ENCODE data around the gene SUCO. TPM values are rescaled to one million over a fixed set of nuclear protein-coding genes. Genes with fewer than 3 reads are reported as not detected.
A peak's percentile ranks its signal among the peaks of the same experiment; 100 is the strongest.

SUCO gene
- total RNA-seq, 3 donors from 2014 or later (not counting 1 experiment from before 2014, with no cell fraction given), result 86.0 to 97.5 (median 96.0) TPM

DNA sequence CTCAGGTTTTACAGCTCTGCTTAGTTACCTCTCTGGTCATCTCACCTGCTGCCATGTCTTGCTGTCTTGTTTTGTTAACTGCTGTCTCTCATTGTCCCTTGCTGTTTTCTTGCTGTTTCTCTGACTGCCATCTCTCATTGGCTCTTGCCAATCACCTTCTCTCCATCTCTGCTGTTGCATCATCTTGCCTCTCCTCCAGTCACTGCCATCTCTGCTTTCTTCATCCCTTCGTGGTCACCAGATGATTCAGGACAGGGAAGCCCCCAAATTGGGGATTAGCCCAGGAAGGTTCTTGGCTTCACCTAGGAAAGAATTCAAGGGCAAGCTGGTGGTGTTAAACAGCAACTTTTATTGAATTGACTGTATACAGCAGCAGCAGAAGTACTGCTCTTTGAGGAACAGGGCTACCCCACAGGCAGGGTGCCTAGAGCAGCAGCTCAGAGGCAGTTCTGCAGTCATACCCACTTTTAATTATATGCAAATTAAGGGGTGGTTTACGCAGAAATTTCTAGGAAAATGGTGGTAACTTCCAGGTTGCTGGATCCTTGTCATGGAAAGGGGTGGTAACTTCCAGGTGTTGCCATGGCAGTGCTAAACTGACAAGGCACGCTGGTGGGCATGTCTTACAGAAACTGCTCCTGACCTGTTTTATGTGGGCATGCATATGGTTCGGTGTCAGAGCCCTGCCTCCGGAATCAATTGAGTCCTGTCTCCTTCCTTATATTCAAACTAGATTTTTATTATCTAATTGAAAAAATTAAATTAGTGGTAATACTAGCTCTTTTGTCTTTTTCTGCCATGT lies 33.4 kb downstream of the SUCO start:
- H3K4me1 Mint-ChIP-seq, result peaks cover 18 to 30% of the 10 kb centered on the region in 2 donors
- H3K9me3 Mint-ChIP-seq, result peaks cover 0 to 4% of the 10 kb centered on the region in 2 donors
- DNase-seq (no peak), ATAC-seq (no peak)
- H3K36me3 Mint-ChIP-seq, result peaks cover 17% of the 10 kb centered on the region
- intact Hi-C loops (cut with micrococcal nuclease), result no loop called here
- Histone ChIP-seq H3K27me3 (ENCODE audit: control insufficient read depth, insufficient read depth, low read length) (no peaks in the 10 kb centered on the region), H3K4me1 (ENCODE audit: control insufficient read depth, insufficient read depth, low read length) (no peaks in the 10 kb centered on the region), H3K36me3 (ENCODE audit: control insufficient read depth, insufficient read depth, low read length) (peaks cover 37% of the 10 kb centered on the region), H3K9me3 (ENCODE audit: control insufficient read depth, insufficient read depth, low read length) (no peaks in the 10 kb centered on the region), H3K27ac (ENCODE audit: low read length) (no peak overlapping the region), H3K4me3 (ENCODE audit: low read length) (no peak overlapping the region)
- no peak overlapping the region for H3K4me3 Mint-ChIP-seq
- WGBS (ENCODE audit: insufficient coverage), result 90% methylated on average over 4 of the region's 5 CpGs
- no peaks in the 10 kb centered on the region for H3K27me3 Mint-ChIP-seq (ENCODE audit: low read depth in 2 of 2)
- H3K27ac Mint-ChIP-seq, result peak overlapping the region; percentile 2 to 37
- TF ChIP-seq, protein P1, sequence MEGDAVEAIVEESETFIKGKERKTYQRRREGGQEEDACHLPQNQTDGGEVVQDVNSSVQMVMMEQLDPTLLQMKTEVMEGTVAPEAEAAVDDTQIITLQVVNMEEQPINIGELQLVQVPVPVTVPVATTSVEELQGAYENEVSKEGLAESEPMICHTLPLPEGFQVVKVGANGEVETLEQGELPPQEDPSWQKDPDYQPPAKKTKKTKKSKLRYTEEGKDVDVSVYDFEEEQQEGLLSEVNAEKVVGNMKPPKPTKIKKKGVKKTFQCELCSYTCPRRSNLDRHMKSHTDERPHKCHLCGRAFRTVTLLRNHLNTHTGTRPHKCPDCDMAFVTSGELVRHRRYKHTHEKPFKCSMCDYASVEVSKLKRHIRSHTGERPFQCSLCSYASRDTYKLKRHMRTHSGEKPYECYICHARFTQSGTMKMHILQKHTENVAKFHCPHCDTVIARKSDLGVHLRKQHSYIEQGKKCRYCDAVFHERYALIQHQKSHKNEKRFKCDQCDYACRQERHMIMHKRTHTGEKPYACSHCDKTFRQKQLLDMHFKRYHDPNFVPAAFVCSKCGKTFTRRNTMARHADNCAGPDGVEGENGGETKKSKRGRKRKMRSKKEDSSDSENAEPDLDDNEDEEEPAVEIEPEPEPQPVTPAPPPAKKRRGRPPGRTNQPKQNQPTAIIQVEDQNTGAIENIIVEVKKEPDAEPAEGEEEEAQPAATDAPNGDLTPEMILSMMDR (IDR thresholded peaks at IDR 0.05), result no peak

DNA sequence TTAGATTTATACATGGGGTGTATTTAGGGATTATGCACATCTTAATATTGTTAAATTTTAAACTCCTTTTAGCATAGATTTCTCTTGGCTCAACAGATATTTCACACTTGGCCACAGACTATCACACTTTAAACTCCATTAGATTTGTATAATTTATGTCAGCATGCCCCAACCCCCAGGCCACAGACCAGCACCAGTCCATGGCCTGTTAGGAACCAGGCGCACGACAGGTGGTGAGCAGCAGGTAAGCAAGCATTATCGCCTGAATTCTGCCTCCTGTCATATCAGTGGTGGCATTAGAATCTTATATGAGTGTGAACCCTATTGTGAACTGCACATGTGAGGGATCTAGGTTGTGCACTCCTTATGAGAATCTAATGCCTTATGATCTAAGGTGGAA lies 34.8 kb downstream of the SUCO start:
- DNase-seq (no peak), ATAC-seq (no peak)
- Mint-ChIP-seq H3K4me3 (no peak overlapping the region), H3K36me3 (peaks cover 17% of the 10 kb centered on the region), H3K27me3 (ENCODE audit: low read depth in 2 of 2) (no peaks in the 10 kb centered on the region), H3K9me3 (peaks cover 0 to 4% of the 10 kb centered on the region in 2 donors), H3K27ac (no peak overlapping the region), H3K4me1 (peaks cover 11 to 23% of the 10 kb centered on the region in 2 donors)
- H3K9me3 ChIP-seq (ENCODE audit: control insufficient read depth, insufficient read depth, low read length), result no peaks in the 10 kb centered on the region
- H3K27me3 ChIP-seq (ENCODE audit: control insufficient read depth, insufficient read depth, low read length), result no peaks in the 10 kb centered on the region
- no peak overlapping the region for H3K4me3 ChIP-seq (ENCODE audit: low read length)
- intact Hi-C loops (cut with micrococcal nuclease), result no loop called here
- peaks cover 34% of the 10 kb centered on the region for H3K36me3 ChIP-seq (ENCODE audit: control insufficient read depth, insufficient read depth, low read length)
- 97% methylated on average over 3 of the region's 3 CpGs for WGBS (ENCODE audit: insufficient coverage)
- H3K4me1 ChIP-seq (ENCODE audit: control insufficient read depth, insufficient read depth, low read length), result no peaks in the 10 kb centered on the region
- no peak overlapping the region for H3K27ac ChIP-seq (ENCODE audit: low read length)
- TF ChIP-seq, protein P1 (IDR thresholded peaks at IDR 0.05), result no peak

DNA sequence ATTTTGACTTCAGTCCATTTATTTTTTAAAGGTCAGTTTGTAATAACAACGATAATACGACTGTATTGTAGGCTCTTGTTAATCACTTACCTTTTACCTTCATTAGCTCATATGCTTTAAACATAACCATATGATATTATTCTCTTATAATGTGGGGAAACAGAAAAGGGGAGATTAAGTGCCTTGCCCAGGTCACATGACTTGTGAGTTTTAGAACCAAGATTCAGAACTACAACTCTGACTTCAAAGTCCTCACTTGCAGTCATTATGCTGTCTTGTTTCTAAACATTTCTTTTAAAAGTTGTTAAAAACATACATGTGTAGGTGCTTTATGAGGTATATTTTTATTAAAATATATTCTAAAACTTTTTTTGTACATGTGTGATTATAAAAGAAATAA lies 41.1 kb downstream of the SUCO start:
- Histone ChIP-seq H3K9me3 (ENCODE audit: control insufficient read depth, insufficient read depth, low read length) (no peaks in the 10 kb centered on the region), H3K4me1 (ENCODE audit: control insufficient read depth, insufficient read depth, low read length) (no peaks in the 10 kb centered on the region), H3K36me3 (ENCODE audit: control insufficient read depth, insufficient read depth, low read length) (peaks cover 64% of the 10 kb centered on the region), H3K4me3 (ENCODE audit: low read length) (no peak overlapping the region), H3K27ac (ENCODE audit: low read length) (no peak overlapping the region), H3K27me3 (ENCODE audit: control insufficient read depth, insufficient read depth, low read length) (no peaks in the 10 kb centered on the region)
- TF ChIP-seq, protein P1 (IDR thresholded peaks at IDR 0.05), result no peak
- no CpG with 5 or more reads among the region's 2 CpGs for WGBS (ENCODE audit: insufficient coverage)
- Mint-ChIP-seq H3K27me3 (ENCODE audit: low read depth in 2 of 2) (no peaks in the 10 kb centered on the region), H3K4me3 (no peak overlapping the region), H3K36me3 (peaks cover 21% of the 10 kb centered on the region), H3K4me1 (peaks cover 0 to 3% of the 10 kb centered on the region in 2 donors), H3K9me3 (peaks cover 0 to 4% of the 10 kb centered on the region in 2 donors), H3K27ac (no peak overlapping the region)
- ATAC-seq (no peak), DNase-seq (no peak)
- intact Hi-C loops (cut with micrococcal nuclease), result no loop called here

Measured in natural killer cell (primary cell).